SK-N-SH treated with all-trans-retinoic acid at 6 μM for 48 hours (cell line): ENCODE data around the gene PLXNA3.

Source experiments
- ATAC-seq: fragments of 200-7000 bp; cut with Tn5 transposase; 3 replicates; pipeline ENCODE4 v1.9.1; 2020; ENCODE audit warnings: mild to moderate bottlenecking, moderate library complexity
- ARNTL ChIP-seq: fragments of 450-650 bp; formaldehyde crosslinking; IDR thresholded peaks from 2 replicates; pipeline ENCODE4 v1.5.0; 2020; ENCODE audit warnings: low read depth, mild to moderate bottlenecking, moderate library complexity, borderline replicate concordance
- BACH2 ChIP-seq: fragments of 250-450 bp; sonication (Bioruptor Pico); IDR thresholded peaks from 2 replicates; pipeline ENCODE4 v1.9.0; 2021; ENCODE audit warnings: mild to moderate bottlenecking, borderline replicate concordance
- CSDC2 ChIP-seq: fragments of 250-450 bp; sonication (Bioruptor Pico); IDR thresholded peaks from 2 replicates; pipeline ENCODE4 v1.5.0; 2020; ENCODE audit warnings: mild to moderate bottlenecking, moderate library complexity
- ESRRG ChIP-seq: fragments of 250-450 bp; sonication (Bioruptor Pico); IDR thresholded peaks from 2 replicates; pipeline ENCODE4 v1.6.1; 2021; ENCODE audit warnings: mild to moderate bottlenecking
- GLIS3 ChIP-seq: fragments of 250-450 bp; sonication (Bioruptor Pico); IDR thresholded peaks from 2 replicates; pipeline ENCODE4 v1.5.0; 2020; ENCODE audit warnings: mild to moderate bottlenecking, moderate library complexity
- ISL1 ChIP-seq: fragments of 250-450 bp; sonication (Bioruptor Pico); IDR thresholded peaks from 2 replicates; pipeline ENCODE4 v2.1.2; 2022; ENCODE audit warnings: mild to moderate bottlenecking, moderate library complexity
- OSR1 ChIP-seq: fragments of 250-450 bp; sonication (Bioruptor Pico); IDR thresholded peaks from 2 replicates; pipeline ENCODE4 v1.8.0; 2022; ENCODE audit warnings: moderate library complexity, mild to moderate bottlenecking, inconsistent platforms
- PPARA ChIP-seq: fragments of 250-450 bp; sonication (Bioruptor Pico); IDR thresholded peaks from 2 replicates; pipeline ENCODE4 v1.5.0; 2020; ENCODE audit warnings: mild to moderate bottlenecking, borderline replicate concordance
- RARB ChIP-seq: fragments of 250-450 bp; sonication (Bioruptor Pico); IDR thresholded peaks from 2 replicates; pipeline ENCODE4 v1.8.0; 2021; ENCODE audit warnings: mild to moderate bottlenecking, moderate library complexity
- SNAI2 ChIP-seq: fragments of 250-450 bp; sonication (Bioruptor Pico); IDR thresholded peaks from 2 replicates; pipeline ENCODE4 v1.5.0; 2020; ENCODE audit warnings: mild to moderate bottlenecking, moderate library complexity
- TOX ChIP-seq: fragments of 250-450 bp; sonication (Bioruptor Pico); IDR thresholded peaks from 2 replicates; pipeline ENCODE4 v1.8.0; 2021; ENCODE audit warnings: mild to moderate bottlenecking, moderate library complexity, borderline replicate concordance
- ZC3H10 ChIP-seq: fragments of 250-450 bp; sonication (Bioruptor Pico); IDR thresholded peaks from 2 replicates; pipeline ENCODE4 v1.5.1; 2021; ENCODE audit warnings: mild to moderate bottlenecking, moderate library complexity
- ZFP3 ChIP-seq: fragments of 250-450 bp; sonication (Bioruptor Pico); IDR thresholded peaks from 2 replicates; pipeline ENCODE4 v1.5.0; 2020; ENCODE audit warnings: mild to moderate bottlenecking, moderate library complexity
- ZFP30 ChIP-seq: fragments of 450-650 bp; formaldehyde crosslinking; IDR thresholded peaks from 2 replicates; pipeline ENCODE4 v1.5.0; 2022; ENCODE audit warnings: mild to moderate bottlenecking, moderate library complexity
- ZNF565 ChIP-seq: fragments of 450-650 bp; formaldehyde crosslinking; conservative IDR thresholded peaks from 2 replicates; pipeline ENCODE4 v1.5.0; 2020; ENCODE audit warnings: low read depth, mild to moderate bottlenecking, moderate library complexity
- ZNF8 ChIP-seq: fragments of 450-650 bp; formaldehyde crosslinking; IDR thresholded peaks from 2 replicates; pipeline ENCODE4 v1.5.0; 2020; ENCODE audit warnings: mild to moderate bottlenecking, moderate library complexity
- TF ChIP-seq, protein P1 (sequence below): fragments of 250-450 bp; sonication (Bioruptor Pico); IDR thresholded peaks from 2 replicates; pipeline ENCODE4 v1.5.0; 2020; ENCODE audit warnings: mild to moderate bottlenecking, moderate library complexity
- TF ChIP-seq, protein P2 (sequence below): fragments of 250-450 bp; sonication (Bioruptor Pico); IDR thresholded peaks from 2 replicates; pipeline ENCODE4 v1.8.0; 2020; ENCODE audit warnings: mild to moderate bottlenecking, moderate library complexity, borderline replicate concordance
- TF ChIP-seq, protein P3 (sequence below): fragments of 250-450 bp; sonication (Bioruptor Pico); IDR thresholded peaks from 2 replicates; pipeline ENCODE4 v1.8.0; 2021; ENCODE audit warnings: low read depth, mild to moderate bottlenecking, moderate library complexity, borderline replicate concordance

PLXNA3 gene

DNA sequence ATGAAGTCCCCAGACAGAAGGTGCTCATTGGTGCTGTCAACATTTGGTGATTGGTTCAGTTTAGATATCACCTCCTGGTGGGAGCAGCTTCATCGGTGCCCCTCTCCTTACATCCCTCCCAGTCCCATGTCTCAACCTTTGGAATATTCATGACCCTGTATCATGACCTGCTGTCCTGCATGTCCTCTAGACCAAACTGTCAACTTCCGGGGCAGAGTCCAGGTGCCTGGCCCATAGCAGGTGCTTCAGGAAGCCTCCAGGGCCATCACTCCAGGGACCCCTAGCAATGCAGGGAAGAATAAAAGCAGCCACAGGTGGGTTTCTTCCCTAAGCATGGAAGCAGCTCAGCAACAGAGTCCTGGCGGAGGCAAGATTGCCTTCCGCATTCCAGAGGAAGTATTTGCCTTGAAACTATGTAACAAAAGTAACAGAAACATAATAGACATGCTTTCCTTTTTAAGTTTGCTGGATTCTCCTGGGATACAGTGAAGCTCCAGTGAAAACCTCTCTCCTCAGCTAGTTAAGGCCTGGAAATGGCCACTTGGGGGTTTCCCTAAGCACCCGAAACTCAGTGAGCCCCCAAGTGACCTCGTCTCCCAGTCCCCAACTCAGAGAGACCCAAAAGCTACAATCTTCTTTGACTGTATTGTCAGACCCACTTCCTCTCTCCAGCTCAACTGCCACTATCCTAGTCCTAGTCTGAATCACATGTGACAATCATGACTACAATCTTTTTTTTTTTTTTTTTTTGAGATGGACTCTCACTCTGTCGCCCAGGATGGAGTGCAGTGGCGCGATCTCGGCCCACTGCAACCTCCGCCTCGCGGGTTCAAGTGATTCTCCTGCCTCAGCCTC is 30.9 kb upstream of the PLXNA3 start:
- no peak for ATAC-seq

DNA sequence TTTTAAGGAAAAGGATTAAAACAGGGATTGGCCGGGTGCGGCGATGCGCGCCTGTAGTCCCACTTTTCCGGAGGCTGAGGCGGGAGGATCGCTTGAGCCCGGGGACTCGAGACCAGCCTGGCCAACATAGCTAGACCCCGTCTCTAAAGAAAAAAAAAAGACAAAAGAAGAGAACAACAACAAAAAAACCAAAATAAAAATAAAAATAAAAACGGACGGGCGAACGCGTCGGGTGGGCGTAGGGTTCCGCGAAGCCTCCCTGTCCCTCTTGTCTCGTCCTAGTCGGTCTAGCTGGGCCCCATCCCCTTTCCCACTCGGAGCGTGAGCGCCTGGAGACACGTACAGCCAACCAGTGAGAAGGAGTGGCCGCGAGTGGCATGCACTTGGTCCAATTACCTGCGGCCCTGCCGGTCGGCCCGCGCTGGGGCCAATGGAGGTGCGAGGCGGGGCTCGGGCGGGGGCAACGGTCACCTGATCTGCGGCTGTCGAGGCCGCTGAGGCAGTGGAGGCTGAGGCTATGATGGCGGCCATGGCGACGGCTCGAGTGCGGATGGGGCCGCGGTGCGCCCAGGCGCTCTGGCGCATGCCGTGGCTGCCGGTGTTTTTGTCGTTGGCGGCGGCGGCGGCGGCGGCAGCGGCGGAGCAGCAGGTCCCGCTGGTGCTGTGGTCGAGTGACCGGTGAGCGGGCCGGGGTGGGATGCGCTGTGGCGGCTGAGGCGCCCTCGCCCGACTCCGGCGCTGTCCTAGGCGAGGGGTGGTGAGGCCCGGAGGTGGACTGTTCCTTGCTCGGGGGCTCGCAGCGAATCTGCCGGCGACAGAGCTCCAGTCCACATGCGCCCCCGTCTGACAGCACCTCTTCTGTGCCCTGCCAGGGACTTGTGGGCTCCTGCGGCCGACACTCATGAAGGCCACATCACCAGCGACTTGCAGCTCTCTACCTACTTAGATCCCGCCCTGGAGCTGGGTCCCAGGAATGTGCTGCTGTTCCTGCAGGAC is 29.6 kb upstream of the PLXNA3 start, which contains the start of gene ATP6AP1:
TSS of gene ATP6AP1 (plus strand) at position 502 of the 996 bp plus-strand sequence. CDS start at position 518, 16 bp downstream.
- peak; percentile 98 for ATAC-seq
- TF ChIP-seq TOX (CRISPR knock-in tag) (no peak), OSR1 (CRISPR knock-in tag) (no peak), ARNTL (CRISPR knock-in tag) (no peak), RARB (CRISPR knock-in tag) (no peak)
- TF ChIP-seq, protein P1, sequence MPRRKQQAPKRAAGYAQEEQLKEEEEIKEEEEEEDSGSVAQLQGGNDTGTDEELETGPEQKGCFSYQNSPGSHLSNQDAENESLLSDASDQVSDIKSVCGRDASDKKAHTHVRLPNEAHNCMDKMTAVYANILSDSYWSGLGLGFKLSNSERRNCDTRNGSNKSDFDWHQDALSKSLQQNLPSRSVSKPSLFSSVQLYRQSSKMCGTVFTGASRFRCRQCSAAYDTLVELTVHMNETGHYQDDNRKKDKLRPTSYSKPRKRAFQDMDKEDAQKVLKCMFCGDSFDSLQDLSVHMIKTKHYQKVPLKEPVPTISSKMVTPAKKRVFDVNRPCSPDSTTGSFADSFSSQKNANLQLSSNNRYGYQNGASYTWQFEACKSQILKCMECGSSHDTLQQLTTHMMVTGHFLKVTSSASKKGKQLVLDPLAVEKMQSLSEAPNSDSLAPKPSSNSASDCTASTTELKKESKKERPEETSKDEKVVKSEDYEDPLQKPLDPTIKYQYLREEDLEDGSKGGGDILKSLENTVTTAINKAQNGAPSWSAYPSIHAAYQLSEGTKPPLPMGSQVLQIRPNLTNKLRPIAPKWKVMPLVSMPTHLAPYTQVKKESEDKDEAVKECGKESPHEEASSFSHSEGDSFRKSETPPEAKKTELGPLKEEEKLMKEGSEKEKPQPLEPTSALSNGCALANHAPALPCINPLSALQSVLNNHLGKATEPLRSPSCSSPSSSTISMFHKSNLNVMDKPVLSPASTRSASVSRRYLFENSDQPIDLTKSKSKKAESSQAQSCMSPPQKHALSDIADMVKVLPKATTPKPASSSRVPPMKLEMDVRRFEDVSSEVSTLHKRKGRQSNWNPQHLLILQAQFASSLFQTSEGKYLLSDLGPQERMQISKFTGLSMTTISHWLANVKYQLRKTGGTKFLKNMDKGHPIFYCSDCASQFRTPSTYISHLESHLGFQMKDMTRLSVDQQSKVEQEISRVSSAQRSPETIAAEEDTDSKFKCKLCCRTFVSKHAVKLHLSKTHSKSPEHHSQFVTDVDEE = no peak
- TF ChIP-seq, protein P2, sequence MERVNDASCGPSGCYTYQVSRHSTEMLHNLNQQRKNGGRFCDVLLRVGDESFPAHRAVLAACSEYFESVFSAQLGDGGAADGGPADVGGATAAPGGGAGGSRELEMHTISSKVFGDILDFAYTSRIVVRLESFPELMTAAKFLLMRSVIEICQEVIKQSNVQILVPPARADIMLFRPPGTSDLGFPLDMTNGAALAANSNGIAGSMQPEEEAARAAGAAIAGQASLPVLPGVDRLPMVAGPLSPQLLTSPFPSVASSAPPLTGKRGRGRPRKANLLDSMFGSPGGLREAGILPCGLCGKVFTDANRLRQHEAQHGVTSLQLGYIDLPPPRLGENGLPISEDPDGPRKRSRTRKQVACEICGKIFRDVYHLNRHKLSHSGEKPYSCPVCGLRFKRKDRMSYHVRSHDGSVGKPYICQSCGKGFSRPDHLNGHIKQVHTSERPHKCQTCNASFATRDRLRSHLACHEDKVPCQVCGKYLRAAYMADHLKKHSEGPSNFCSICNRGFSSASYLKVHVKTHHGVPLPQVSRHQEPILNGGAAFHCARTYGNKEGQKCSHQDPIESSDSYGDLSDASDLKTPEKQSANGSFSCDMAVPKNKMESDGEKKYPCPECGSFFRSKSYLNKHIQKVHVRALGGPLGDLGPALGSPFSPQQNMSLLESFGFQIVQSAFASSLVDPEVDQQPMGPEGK (CRISPR knock-in tag) = no peak

More for the DNA sequence above, 30.9 kb upstream of the PLXNA3 start:
- TF ChIP-seq ISL1 (CRISPR knock-in tag) (no peak), BACH2 (CRISPR knock-in tag) (no peak), PPARA (CRISPR knock-in tag) (no peak), ZFP3 (CRISPR knock-in tag) (no peak), GLIS3 (CRISPR knock-in tag) (no peak), TOX (CRISPR knock-in tag) (no peak), ZNF565 (CRISPR knock-in tag) (no peak), SNAI2 (CRISPR knock-in tag) (no peak)
- TF ChIP-seq, protein P1 = no peak

DNA sequence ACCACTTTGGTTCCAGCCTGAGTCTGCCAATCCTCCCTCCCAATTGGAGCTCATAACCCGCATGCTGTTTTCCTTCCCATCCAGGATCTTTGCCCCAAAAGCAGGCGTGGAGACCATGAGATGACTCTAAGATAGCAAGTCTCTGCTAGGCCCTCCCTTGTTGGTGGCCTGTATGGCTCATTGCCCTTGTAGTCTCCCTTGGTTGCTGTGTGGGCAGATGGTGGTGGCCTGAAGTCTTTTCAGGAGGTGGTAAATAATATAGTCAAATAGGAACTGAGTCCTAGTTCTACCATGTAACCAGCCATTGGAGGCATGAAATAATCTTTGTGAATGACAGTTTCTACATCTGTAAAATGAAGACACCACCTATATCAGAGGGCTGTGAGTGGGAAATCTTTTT is 28.4 kb upstream of the PLXNA3 start:
- TF ChIP-seq ESRRG (CRISPR knock-in tag) (no peak), CSDC2 (CRISPR knock-in tag) (no peak), SNAI2 (CRISPR knock-in tag) (no peak), ZC3H10 (CRISPR knock-in tag) (no peak), ZFP30 (CRISPR knock-in tag) (no peak), TOX (CRISPR knock-in tag) (no peak), ZFP3 (CRISPR knock-in tag) (no peak), ZNF8 (CRISPR knock-in tag) (no peak)
- TF ChIP-seq, protein P1 = no peak
- TF ChIP-seq, protein P3, sequence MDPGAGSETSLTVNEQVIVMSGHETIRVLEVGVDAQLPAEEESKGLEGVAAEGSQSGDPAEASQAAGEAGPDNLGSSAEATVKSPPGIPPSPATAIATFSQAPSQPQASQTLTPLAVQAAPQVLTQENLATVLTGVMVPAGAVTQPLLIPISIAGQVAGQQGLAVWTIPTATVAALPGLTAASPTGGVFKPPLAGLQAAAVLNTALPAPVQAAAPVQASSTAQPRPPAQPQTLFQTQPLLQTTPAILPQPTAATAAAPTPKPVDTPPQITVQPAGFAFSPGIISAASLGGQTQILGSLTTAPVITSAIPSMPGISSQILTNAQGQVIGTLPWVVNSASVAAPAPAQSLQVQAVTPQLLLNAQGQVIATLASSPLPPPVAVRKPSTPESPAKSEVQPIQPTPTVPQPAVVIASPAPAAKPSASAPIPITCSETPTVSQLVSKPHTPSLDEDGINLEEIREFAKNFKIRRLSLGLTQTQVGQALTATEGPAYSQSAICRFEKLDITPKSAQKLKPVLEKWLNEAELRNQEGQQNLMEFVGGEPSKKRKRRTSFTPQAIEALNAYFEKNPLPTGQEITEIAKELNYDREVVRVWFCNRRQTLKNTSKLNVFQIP (CRISPR knock-in tag) = no peak
- ATAC-seq = no peak
